NCI-H82 treated with DMSO at 0.1 percent for 48 hours (cell line): ENCODE data around the gene TIRAP.

Source experiments
- DNase-seq: peaks from one replicate; lab custom pipeline; 2025; ENCODE audit not compliant: unreplicated experiment; lab: John Stamatoyannopoulos, UW

The TIRAP gene

GRCh38 chr11:126340960-126341606 lies 58.2 kb downstream of the TIRAP start:
- no peak for DNase-seq

DNA sequence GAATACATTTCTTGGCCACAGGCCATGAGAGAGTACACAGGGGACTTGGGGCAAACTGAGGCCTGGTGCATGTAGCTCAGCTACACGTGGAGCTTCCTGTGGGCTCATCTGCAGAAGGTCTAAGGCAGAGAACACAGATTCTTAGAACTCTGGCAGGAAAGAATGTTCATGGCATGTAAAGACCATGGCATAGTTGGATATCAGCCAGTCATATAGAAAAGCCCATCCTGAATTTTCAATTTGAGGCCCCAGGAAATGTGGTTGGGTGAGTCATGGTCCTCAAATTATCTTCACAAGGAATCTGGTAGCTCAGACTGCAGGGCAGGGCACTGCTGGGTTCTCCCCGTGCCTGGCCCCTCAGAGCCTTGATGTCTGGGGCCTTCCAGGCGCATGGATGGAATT lies 58.9 kb downstream of the TIRAP start:
- DNase-seq: no peak

- DNase-seq: no peak
Measured at GRCh38 chr11:126343051-126343450, 60.2 kb downstream of the TIRAP start.
